GM06990 (cell line): Measurements from ENCODE around the gene PLXDC2.

Source experiments
- DNase-seq: peaks from one replicate; pipeline ENCODE4 v3.0.0-alpha.2; 2011; ENCODE audit not compliant: insufficient read length; ENCODE audit errors: extremely low read depth
- H3K27me3 ChIP-seq: replicated peaks from 2 replicates; pipeline ENCODE4 v1.6.0; 2011; ENCODE audit warnings: low read length; ENCODE audit not compliant: control insufficient read depth, insufficient read depth
- H3K36me3 ChIP-seq: 2 replicates; pipeline ENCODE4 v1.5.1; 2011; ENCODE audit warnings: low read length; ENCODE audit not compliant: control insufficient read depth, insufficient read depth
- H3K4me3 ChIP-seq: replicated peaks from 2 replicates; pipeline ENCODE4 v1.5.1; 2011; ENCODE audit warnings: low read depth, mild to moderate bottlenecking, control low read depth, low read length
- CTCF ChIP-seq: IDR thresholded peaks from 2 replicates; pipeline ENCODE4 v1.5.1; 2011; ENCODE audit warnings: low read length, control low read depth, mild to moderate bottlenecking, inconsistent platforms; ENCODE audit not compliant: insufficient read depth, poor library complexity, severe bottlenecking

Gene PLXDC2

DNA sequence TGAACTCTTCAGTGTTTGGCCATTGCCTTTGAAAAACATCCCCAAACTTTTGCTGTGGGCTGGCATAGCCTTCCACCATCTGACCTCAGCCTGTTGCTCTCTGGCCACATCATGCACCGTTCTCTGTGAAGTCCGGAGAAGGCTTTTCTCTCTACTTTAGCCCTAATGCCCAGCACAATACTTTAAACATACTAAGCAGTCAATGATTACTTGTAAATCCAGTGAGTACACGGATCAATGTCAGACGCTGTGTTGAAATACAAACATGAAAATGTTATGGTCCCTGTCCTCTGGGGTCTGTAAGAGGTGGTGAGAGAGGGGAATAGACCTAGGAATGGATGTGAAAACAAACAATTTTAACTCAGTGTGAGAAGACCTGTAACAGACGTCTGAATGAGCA is 297.9 kb downstream of the PLXDC2 start:
- Histone ChIP-seq H3K4me3 (no peak overlapping the region), H3K36me3 (no peaks in the 10 kb centered on the region), H3K27me3 (no peaks in the 10 kb centered on the region)
- DNase-seq: no peak
- no peak for TF ChIP-seq CTCF

DNA sequence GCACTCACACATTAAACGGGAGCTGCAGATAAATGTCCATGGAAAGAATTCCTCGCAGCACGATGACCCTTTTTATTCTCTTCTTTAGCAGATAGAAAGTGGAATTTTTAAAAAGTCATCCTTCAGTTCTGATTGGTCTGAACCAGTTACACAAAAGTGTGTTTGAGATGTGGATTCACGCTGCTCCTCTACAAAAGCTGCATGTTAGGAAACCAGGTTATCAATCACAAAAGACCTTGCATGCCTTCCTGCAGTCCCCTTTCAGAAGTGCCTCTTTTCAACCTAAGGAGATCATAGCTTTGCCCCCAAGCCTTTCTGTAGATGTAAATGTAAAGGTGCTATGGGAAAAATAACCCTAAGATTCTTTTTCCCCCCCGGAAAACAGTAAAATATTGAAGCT is 299.7 kb downstream of the PLXDC2 start:
- no peak for TF ChIP-seq CTCF
- no peaks in the 10 kb centered on the region for H3K36me3 ChIP-seq

GRCh38 chr10:20117471-20117870 is 301.2 kb downstream of the PLXDC2 start:
- Histone ChIP-seq H3K27me3 (no peaks in the 10 kb centered on the region), H3K36me3 (no peaks in the 10 kb centered on the region), H3K4me3 (no peak overlapping the region)
- DNase-seq: no peak
- TF ChIP-seq CTCF: no peak

More for the DNA sequence above, 299.7 kb downstream of the PLXDC2 start:
- Histone ChIP-seq H3K27me3 (no peaks in the 10 kb centered on the region), H3K4me3 (no peak overlapping the region)
- no peak for DNase-seq

DNA sequence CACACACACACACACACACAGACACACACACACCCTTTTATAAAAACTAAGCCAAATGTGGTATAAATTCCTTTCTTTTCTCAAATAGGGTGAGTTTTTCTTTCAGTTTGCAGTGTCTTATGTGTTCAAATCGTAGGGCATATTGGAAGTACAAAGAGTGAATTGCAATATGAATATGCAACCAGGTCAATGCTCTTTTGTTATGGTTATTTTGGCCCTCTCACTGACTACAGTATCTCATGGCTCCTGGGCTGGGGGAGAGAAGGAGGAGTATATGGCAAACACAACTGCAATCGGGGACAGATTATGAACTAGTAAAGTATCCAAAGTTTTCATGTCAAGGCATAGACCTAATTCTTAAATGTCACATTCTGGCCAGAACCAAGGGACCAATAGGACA is 301.9 kb downstream of the PLXDC2 start:
- no peak overlapping the region for H3K4me3 ChIP-seq
- no peaks in the 10 kb centered on the region for H3K27me3 ChIP-seq
- TF ChIP-seq CTCF: no peak

DNA sequence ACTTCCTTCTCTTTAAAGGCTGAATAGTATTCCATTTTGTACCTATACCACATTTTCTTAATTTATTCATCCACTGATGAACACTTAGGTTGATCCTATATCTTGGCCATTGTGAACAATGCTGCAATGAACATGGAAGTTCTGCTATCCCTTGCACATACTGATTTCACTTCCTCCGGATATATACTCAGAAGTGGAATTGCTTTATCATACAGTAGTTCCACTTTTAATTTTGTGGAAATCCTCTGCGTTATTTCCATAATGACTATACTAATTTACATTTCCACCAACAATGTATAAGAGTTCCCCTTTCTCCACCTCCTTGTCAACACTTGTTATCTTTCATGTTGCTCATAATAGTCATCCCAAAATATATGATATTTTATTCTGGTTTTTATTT is 312.6 kb downstream of the PLXDC2 start:
- DNase-seq: no peak
- Histone ChIP-seq H3K4me3 (no peak overlapping the region), H3K36me3 (no peaks in the 10 kb centered on the region), H3K27me3 (no peaks in the 10 kb centered on the region)
- no peak for TF ChIP-seq CTCF

More for the DNA sequence above, 301.9 kb downstream of the PLXDC2 start:
- H3K36me3 ChIP-seq: no peaks in the 10 kb centered on the region
- no peak for DNase-seq

DNA sequence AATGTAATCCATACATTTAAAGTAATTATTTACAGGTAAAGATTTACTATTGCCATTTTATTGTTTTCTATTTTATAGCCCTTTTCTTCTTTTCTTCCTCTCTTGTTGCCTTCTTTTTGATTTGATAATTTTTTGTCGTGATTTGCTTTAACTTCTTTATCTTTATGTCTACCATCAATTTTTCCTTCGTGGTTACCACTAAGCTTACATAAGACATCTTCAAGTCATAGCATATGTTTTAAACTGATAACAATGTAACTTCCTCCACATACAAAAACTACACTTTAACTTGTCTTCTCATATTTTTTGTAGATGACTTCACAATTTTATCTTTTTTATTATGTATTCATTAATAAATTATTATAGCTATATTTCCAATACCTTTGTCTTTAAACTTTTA is 316.6 kb downstream of the PLXDC2 start:
- TF ChIP-seq CTCF: no peak
- no peaks in the 10 kb centered on the region for H3K27me3 ChIP-seq

More for the DNA sequence above, 316.6 kb downstream of the PLXDC2 start:
- Histone ChIP-seq H3K36me3 (no peaks in the 10 kb centered on the region), H3K4me3 (no peak overlapping the region)
- no peak for DNase-seq
